Neural cell (in vitro differentiated cells): ENCODE measurements around the gene CACNA2D2. TPM values are rescaled to one million over a fixed set of nuclear protein-coding genes. Genes with fewer than 3 reads are reported as not detected.

Experiments
- H2AFZ ChIP-seq: fragments of 200-600, 300-800 bp; sonication (generic), shearing (Covaris generic); 2 replicates; pipeline ENCODE4 v1.6.0; 2014; ENCODE audit warnings: low read depth, mild to moderate bottlenecking, antibody characterized with exemption, low read length, moderate library complexity
- H3F3A ChIP-seq: fragments of 200-600 bp; shearing (Covaris generic); 2 replicates; pipeline ENCODE4 v1.6.1; 2016; ENCODE audit warnings: mild to moderate bottlenecking, moderate library complexity, mixed read lengths, antibody characterized with exemption, low read length; ENCODE audit not compliant: insufficient read depth, poor library complexity, severe bottlenecking
- H3K27ac ChIP-seq: fragments of 200-600, 300-800 bp; sonication (generic), shearing (Covaris generic); 2 replicates; pipeline ENCODE4 v1.5.1; 2014; ENCODE audit warnings: mild to moderate bottlenecking, low read length, moderate library complexity
- H3K27me3 ChIP-seq: fragments of 300-800, 200-600 bp; sonication (generic), shearing (Covaris generic); 2 replicates; pipeline ENCODE4 v1.6.0; 2014; ENCODE audit warnings: mild to moderate bottlenecking, low read depth, low read length, moderate library complexity; ENCODE audit not compliant: insufficient read depth
- H3K36me3 ChIP-seq: fragments of 300-800, 200-600 bp; sonication (generic), shearing (Covaris generic); 2 replicates; pipeline ENCODE4 v1.5.1; 2014; ENCODE audit warnings: mild to moderate bottlenecking, antibody characterized with exemption, low read length, moderate library complexity; ENCODE audit not compliant: insufficient read depth
- H3K4me2 ChIP-seq: fragments of 300-800, 200-600 bp; sonication (generic), shearing (Covaris generic); 2 replicates; pipeline ENCODE4 v1.6.0; 2014; ENCODE audit warnings: mild to moderate bottlenecking, low read length
- H3K4me3 ChIP-seq: fragments of 300-800, 200-600 bp; sonication (generic), shearing (Covaris generic); 2 replicates; pipeline ENCODE4 v1.5.1; 2014; ENCODE audit warnings: mild to moderate bottlenecking, low read length, moderate library complexity
- H3K79me2 ChIP-seq: fragments of 200-600 bp; shearing (Covaris generic); replicated peaks from 2 replicates; pipeline ENCODE4 v1.6.0; 2014; ENCODE audit warnings: mild to moderate bottlenecking, low read length, moderate library complexity; ENCODE audit not compliant: insufficient read depth
- H3K9ac ChIP-seq: fragments of 300-800, 200-600 bp; sonication (generic), shearing (Covaris generic); 2 replicates; pipeline ENCODE4 v1.6.1; 2016; ENCODE audit warnings: mild to moderate bottlenecking, low read length, mixed read lengths
- H3K9me2 ChIP-seq: fragments of 200-600 bp; shearing (Covaris generic); 2 replicates; pipeline ENCODE4 v1.6.1; 2016; ENCODE audit warnings: mild to moderate bottlenecking, low read length, mixed read lengths; ENCODE audit not compliant: insufficient read depth
- H3K9me3 ChIP-seq: fragments of 200-600, 300-800 bp; sonication (generic), shearing (Covaris generic); 2 replicates; pipeline ENCODE4 v1.6.1; 2016; ENCODE audit warnings: mild to moderate bottlenecking, mixed run types, low read length, moderate library complexity, mixed read lengths
- H4K20me1 ChIP-seq: fragments of 200-600 bp; shearing (Covaris generic); 2 replicates; pipeline ENCODE4 v1.6.1; 2016; ENCODE audit warnings: mild to moderate bottlenecking, mixed run types; ENCODE audit not compliant: insufficient read depth
- EP300 ChIP-seq: fragments of 450-650 bp; conservative IDR thresholded peaks from 2 replicates; pipeline ENCODE4 v1.6.1; 2014; ENCODE audit warnings: antibody characterized with exemption, mild to moderate bottlenecking, moderate library complexity; ENCODE audit not compliant: poor library complexity, severe bottlenecking
- EZH2 ChIP-seq: fragments of 200-600, 300-800 bp; shearing (Covaris generic), sonication (generic); IDR thresholded peaks from 2 replicates; pipeline ENCODE4 v1.6.1; 2014; ENCODE audit warnings: antibody characterized with exemption, low read length, borderline replicate concordance, mild to moderate bottlenecking; ENCODE audit not compliant: insufficient read depth, poor library complexity, severe bottlenecking
- MXI1 ChIP-seq: fragments of 450-650 bp; conservative IDR thresholded peaks from 2 replicates; pipeline ENCODE4 v1.6.1; 2014; ENCODE audit warnings: antibody characterized with exemption, mild to moderate bottlenecking; ENCODE audit not compliant: poor library complexity, severe bottlenecking
- POLR2AphosphoS5 ChIP-seq: IDR thresholded peaks from 2 replicates; pipeline ENCODE4 v1.6.1; 2012
- RAD21 ChIP-seq: fragments of 450-650 bp; conservative IDR thresholded peaks from 2 replicates; pipeline ENCODE4 v1.6.1; 2014; ENCODE audit warnings: antibody characterized with exemption, mild to moderate bottlenecking, moderate library complexity
- REST ChIP-seq: IDR thresholded peaks from 2 replicates; pipeline ENCODE4 v1.6.1; 2012; ENCODE audit warnings: borderline replicate concordance
- SMC3 ChIP-seq: fragments of 450-650 bp; conservative IDR thresholded peaks from 2 replicates; pipeline ENCODE4 v1.6.1; 2014; ENCODE audit warnings: antibody characterized with exemption, mild to moderate bottlenecking, moderate library complexity; ENCODE audit not compliant: poor library complexity
- TAF1 ChIP-seq: IDR thresholded peaks from 2 replicates; pipeline ENCODE4 v1.6.1; 2012; ENCODE audit warnings: low read depth
- polyA plus RNA-seq: library from polyadenylated mRNA; depleted of rRNA; stranded (reverse); fragments of >200 nt; gene quantifications from 2 replicates; pipeline ENCODE4 v1.2.3, GENCODE V29; 2014
- TF ChIP-seq, protein P1 (sequence below): fragments of 450-650 bp; IDR thresholded peaks from 2 replicates; pipeline ENCODE4 v1.5.1; 2014; ENCODE audit warnings: antibody characterized with exemption, mild to moderate bottlenecking, moderate library complexity; ENCODE audit not compliant: poor library complexity, severe bottlenecking

CACNA2D2 gene
- polyA plus RNA-seq, 1 donor from 2014 or later, result 7.8 TPM

DNA sequence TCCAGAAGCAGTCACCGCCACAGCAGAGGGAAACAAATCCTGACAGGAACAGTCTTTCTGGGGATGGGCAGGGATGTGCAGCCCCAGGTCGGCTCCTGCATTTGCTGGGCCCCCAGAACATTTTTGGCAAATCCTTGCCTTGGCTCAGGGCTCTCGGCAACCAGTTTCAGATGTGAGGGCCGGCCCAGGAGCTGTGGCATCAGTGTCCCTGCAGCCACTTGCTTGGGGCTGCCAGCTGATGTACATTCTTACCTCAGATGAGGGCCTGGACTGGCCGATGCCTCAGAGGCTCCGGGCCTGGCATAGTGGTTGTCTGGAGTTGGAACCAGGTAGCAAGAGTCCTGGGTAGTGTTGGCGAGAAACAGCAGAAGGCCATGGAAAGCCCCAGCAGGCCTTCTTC, 148.6 kb downstream of the CACNA2D2 start:
- H3K27me3 ChIP-seq, result no peaks in the 10 kb centered on the region
- no peaks in the 10 kb centered on the region for H3K9me2 ChIP-seq
- TF ChIP-seq POLR2AphosphoS5 (no peak), RAD21 (no peak), EZH2 (no peak), EP300 (no peak), MXI1 (no peak), SMC3 (no peak), REST (no peak), TAF1 (no peak)
- TF ChIP-seq, protein P1, sequence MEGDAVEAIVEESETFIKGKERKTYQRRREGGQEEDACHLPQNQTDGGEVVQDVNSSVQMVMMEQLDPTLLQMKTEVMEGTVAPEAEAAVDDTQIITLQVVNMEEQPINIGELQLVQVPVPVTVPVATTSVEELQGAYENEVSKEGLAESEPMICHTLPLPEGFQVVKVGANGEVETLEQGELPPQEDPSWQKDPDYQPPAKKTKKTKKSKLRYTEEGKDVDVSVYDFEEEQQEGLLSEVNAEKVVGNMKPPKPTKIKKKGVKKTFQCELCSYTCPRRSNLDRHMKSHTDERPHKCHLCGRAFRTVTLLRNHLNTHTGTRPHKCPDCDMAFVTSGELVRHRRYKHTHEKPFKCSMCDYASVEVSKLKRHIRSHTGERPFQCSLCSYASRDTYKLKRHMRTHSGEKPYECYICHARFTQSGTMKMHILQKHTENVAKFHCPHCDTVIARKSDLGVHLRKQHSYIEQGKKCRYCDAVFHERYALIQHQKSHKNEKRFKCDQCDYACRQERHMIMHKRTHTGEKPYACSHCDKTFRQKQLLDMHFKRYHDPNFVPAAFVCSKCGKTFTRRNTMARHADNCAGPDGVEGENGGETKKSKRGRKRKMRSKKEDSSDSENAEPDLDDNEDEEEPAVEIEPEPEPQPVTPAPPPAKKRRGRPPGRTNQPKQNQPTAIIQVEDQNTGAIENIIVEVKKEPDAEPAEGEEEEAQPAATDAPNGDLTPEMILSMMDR, result no peak
- H3K36me3 ChIP-seq, result no peaks in the 10 kb centered on the region
- peaks cover 9% of the 10 kb centered on the region for H4K20me1 ChIP-seq
- no peak overlapping the region for H3K27ac ChIP-seq
- no peak overlapping the region for H3K9ac ChIP-seq
- H3K79me2 ChIP-seq, result peaks cover 41% of the 10 kb centered on the region
- H2AFZ ChIP-seq, result no peak overlapping the region
- H3F3A ChIP-seq, result no peaks in the 10 kb centered on the region
- no peak overlapping the region for H3K4me2 ChIP-seq
- no peak overlapping the region for H3K4me3 ChIP-seq
- no peaks in the 10 kb centered on the region for H3K9me3 ChIP-seq

GRCh38 chr3:50354186-50354764, 149.2 kb downstream of the CACNA2D2 start:
- Histone ChIP-seq H4K20me1 (peaks cover 9% of the 10 kb centered on the region), H3K27ac (no peak overlapping the region), H3K36me3 (no peaks in the 10 kb centered on the region), H3K9me2 (no peaks in the 10 kb centered on the region), H3K9me3 (no peaks in the 10 kb centered on the region), H3K27me3 (no peaks in the 10 kb centered on the region), H3K79me2 (peaks cover 45% of the 10 kb centered on the region), H3F3A (no peaks in the 10 kb centered on the region), H3K9ac (no peak overlapping the region), H3K4me2 (no peak overlapping the region), H2AFZ (no peak overlapping the region), H3K4me3 (no peak overlapping the region)
- no peak for TF ChIP-seq POLR2AphosphoS5
- TF ChIP-seq SMC3, result no peak
- TF ChIP-seq TAF1, result no peak
- TF ChIP-seq, protein P1, result no peak
- no peak for TF ChIP-seq REST
- no peak for TF ChIP-seq EZH2
- TF ChIP-seq RAD21, result no peak
